Kasumi-1 (cell line): Measurements from ENCODE around the gene CLEC3B.

ENCODE experiments used
- DNase-seq, 2 experiments: peaks; one replicate each; lab custom pipeline; 2025; lab: John Stamatoyannopoulos, UW

Gene CLEC3B

GRCh38 chr3:45003406-45003805 is 22.7 kb upstream of the CLEC3B start:
- DNase-seq, result no peak

GRCh38 chr3:45003859-45004258 is 22.2 kb upstream of the CLEC3B start:
- DNase-seq, result no peak

GRCh38 chr3:45007091-45007490 is 19.0 kb upstream of the CLEC3B start:
- DNase-seq, result no peak

- DNase-seq, result no peak
Measured at GRCh38 chr3:45008117-45008516, 18.0 kb upstream of the CLEC3B start.

- no peak for DNase-seq
Measured at GRCh38 chr3:45009868-45010267, 16.2 kb upstream of the CLEC3B start.

GRCh38 chr3:45010811-45011333 is 15.2 kb upstream of the CLEC3B start:
- DNase-seq, result no peak

GRCh38 chr3:45011756-45012508 is 14.2 kb upstream of the CLEC3B start:
- DNase-seq, result no peak

GRCh38 chr3:45012577-45012976 is 13.5 kb upstream of the CLEC3B start:
- no peak for DNase-seq

GRCh38 chr3:45016916-45017315 is 9.2 kb upstream of the CLEC3B start:
- DNase-seq, result no peak

- no peak for DNase-seq
Measured at GRCh38 chr3:45017821-45018220, 8.3 kb upstream of the CLEC3B start.

- no peak for DNase-seq
Measured at GRCh38 chr3:45020534-45020933, 5.6 kb upstream of the CLEC3B start.

- DNase-seq, result no peak
Measured at GRCh38 chr3:45021524-45022297, 4.4 kb upstream of the CLEC3B start.

- no peak for DNase-seq
Measured at GRCh38 chr3:45023675-45024074, 2.4 kb upstream of the CLEC3B start.

- no peak for DNase-seq
Measured at GRCh38 chr3:45024542-45025255, 1.4 kb upstream of the CLEC3B start.

GRCh38 chr3:45026957-45027356 is 854 bp downstream of the CLEC3B start:
- no peak for DNase-seq

- no peak for DNase-seq
Measured at GRCh38 chr3:45027441-45027840, 1.3 kb downstream of the CLEC3B start.

GRCh38 chr3:45029216-45029615 is 3.1 kb downstream of the CLEC3B start:
- DNase-seq, result no peak

- DNase-seq, result no peak
Measured at GRCh38 chr3:45029661-45030060, 3.6 kb downstream of the CLEC3B start.

GRCh38 chr3:45031531-45031930 is 5.4 kb downstream of the CLEC3B start:
- DNase-seq, result no peak

GRCh38 chr3:45032113-45032512 is 6.0 kb downstream of the CLEC3B start:
- no peak for DNase-seq

- DNase-seq, result no peak
Measured at GRCh38 chr3:45033791-45034190, 7.7 kb downstream of the CLEC3B start.

GRCh38 chr3:45034612-45035252 is 8.6 kb downstream of the CLEC3B start:
- DNase-seq, result peak; percentile 65 to 75
